Activated CD8-positive, alpha-beta T cell treated with anti-CD3 and anti-CD28 coated beads for 36 hours (primary cell): ENCODE data around the gene DECR2. TPM values are rescaled to one million over a fixed set of nuclear protein-coding genes. Genes with fewer than 3 reads are reported as not detected.

Experiments used
- ATAC-seq: fragments of 200-7000 bp; cut with Tn5 transposase; one replicate; pipeline ENCODE4 v1.10.0; 2021; ENCODE audit warnings: mild to moderate bottlenecking, moderate library complexity
- CTCF ChIA-PET: fragments of 350-600 bp; sonication (Branson Sonifier 250); formaldehyde crosslinking; loops from one replicate; lab custom pipeline; 2021; ENCODE audit warnings: antibody characterized with exemption; lab: Charles Lee
- POLR2A ChIA-PET: fragments of 350-600 bp; sonication (Branson Sonifier 250); formaldehyde crosslinking; loops from one replicate; lab custom pipeline; 2021; ENCODE audit warnings: antibody characterized with exemption; lab: Charles Lee
- DNase-seq: peaks from one replicate; pipeline ENCODE4 v3.0.0-alpha.2; 2020
- H3K27ac Mint-ChIP-seq: one replicate; pipeline ENCODE4 v1.8.0; 2021; ENCODE audit warnings: mild to moderate bottlenecking, mixed read lengths
- H3K27me3 Mint-ChIP-seq: one replicate; pipeline ENCODE4 v1.8.0; 2021; ENCODE audit warnings: mixed read lengths
- H3K36me3 Mint-ChIP-seq: one replicate; pipeline ENCODE4 v1.8.0; 2021; ENCODE audit warnings: low read depth, mixed read lengths
- H3K4me1 Mint-ChIP-seq: one replicate; pipeline ENCODE4 v1.8.0; 2021; ENCODE audit warnings: low read depth, mixed read lengths
- H3K4me3 Mint-ChIP-seq: one replicate; pipeline ENCODE4 v1.8.0; 2021; ENCODE audit warnings: mild to moderate bottlenecking, moderate library complexity, mixed read lengths
- H3K9me3 Mint-ChIP-seq: one replicate; pipeline ENCODE4 v1.8.0; 2021; ENCODE audit warnings: mixed read lengths
- CTCF ChIP-seq: fragments of 200-600 bp; IDR thresholded peaks from one replicate; pipeline ENCODE4 v1.8.0; 2022; ENCODE audit warnings: antibody characterized with exemption, mild to moderate bottlenecking
- intact Hi-C: fragments of 100-400 bp; cut with micrococcal nuclease; formaldehyde crosslinking; loops from one replicate; pipeline ENCODE4 v1.10.0; 2022
- total RNA-seq, 2 experiments: library from RNA; stranded (reverse); gene quantifications; one replicate each; pipeline ENCODE4 v1.2.3, GENCODE V29; 2021

Gene DECR2
- total RNA-seq, 2 experiments from 2014 or later, result 9.7 to 10.0 TPM

DNA sequence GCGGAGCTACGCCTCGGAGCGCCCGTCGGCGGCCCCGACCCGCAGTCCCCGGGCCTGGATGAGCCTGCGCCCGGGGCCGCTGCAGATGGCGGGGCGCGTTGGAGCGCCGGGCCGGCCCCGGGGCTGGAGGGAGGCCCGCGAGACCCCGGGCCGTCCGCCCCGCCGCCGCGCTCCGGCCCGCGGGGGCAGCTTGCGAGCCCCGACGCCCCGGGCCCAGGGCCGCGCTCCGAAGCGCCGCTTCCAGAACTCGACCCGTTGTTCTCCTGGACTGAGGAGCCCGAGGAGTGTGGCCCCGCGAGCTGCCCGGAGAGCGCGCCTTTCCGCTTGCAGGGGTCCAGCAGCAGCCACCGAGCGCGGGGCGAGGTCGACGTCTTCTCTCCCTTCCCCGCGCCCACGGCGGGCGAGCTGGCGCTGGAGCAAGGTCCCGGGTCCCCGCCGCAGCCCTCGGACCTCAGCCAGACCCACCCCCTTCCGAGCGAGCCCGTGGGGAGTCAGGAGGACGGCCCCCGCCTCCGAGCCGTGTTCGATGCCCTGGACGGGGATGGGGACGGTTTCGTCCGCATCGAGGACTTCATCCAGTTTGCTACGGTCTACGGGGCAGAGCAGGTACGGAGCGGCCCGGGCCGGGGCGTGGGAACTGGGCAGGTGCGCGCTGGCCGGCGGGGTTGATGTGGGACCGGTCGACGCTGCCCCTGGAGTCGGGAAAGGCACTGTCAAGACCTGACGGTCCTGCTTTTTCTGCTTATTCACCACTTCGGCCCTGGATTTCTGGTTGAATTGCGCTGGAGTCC is 24.6 kb downstream of the DECR2 start:
- Mint-ChIP-seq H3K4me1 (peaks cover 27% of the 10 kb centered on the region), H3K4me3 (peak overlapping the region; percentile 62), H3K36me3 (peaks cover 6% of the 10 kb centered on the region), H3K9me3 (no peaks in the 10 kb centered on the region), H3K27me3 (no peaks in the 10 kb centered on the region), H3K27ac (no peak overlapping the region)
- DNase-seq, result peak; percentile 13
- POLR2A ChIA-PET, result interaction anchor here (0.9 to 1.6 kb wide), 5 partner anchors 11 to 209 kb away, joined by 3 to 6 read pairs (median 3); partner anchors contain the start of gene METTL26
- CTCF ChIA-PET, result interaction anchor here (0.6 to 2.5 kb wide), 2 partner anchors 25 to 435 kb away, joined by 3 to 11 read pairs; partner anchors contain the start of gene DECR2
- intact Hi-C loops, result no loop called here
- no peak for ATAC-seq
- TF ChIP-seq CTCF, result no peak

DNA sequence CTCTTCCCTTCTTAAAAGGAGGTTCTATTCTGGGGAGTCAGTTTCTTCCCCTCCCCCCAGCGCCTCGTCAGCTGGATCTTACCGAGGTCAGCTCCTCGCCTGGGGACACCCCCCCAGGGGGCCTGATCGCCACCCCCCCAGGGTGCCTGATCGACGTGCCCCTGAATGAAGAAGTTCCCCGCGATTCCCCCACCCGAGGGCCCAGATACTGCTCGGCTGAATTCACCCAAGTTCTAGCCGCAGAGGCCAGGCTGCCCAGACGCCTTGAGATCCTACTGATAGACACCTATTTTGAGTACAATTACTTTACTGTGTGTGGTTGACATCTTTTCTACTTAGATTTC is 25.2 kb downstream of the DECR2 start:
- H3K4me3 Mint-ChIP-seq, result peak overlapping the region; percentile 62
- ChIA-PET CTCF (interaction anchor here (2.5 kb wide), 1 partner anchor 26 kb away, joined by 11 read pairs; the partner anchor contains the start of gene DECR2), POLR2A (interaction anchor here (0.9 to 1.6 kb wide), 4 partner anchors 11 to 209 kb away, joined by 3 to 6 read pairs (median 3); partner anchors contain the start of gene METTL26)
- peaks cover 6% of the 10 kb centered on the region for H3K36me3 Mint-ChIP-seq
- H3K27ac Mint-ChIP-seq, result no peak overlapping the region
- no peak for TF ChIP-seq CTCF
- ATAC-seq (no peak), DNase-seq (peak; percentile 20)
- no peaks in the 10 kb centered on the region for H3K9me3 Mint-ChIP-seq
- intact Hi-C loops, result no loop called here
- H3K4me1 Mint-ChIP-seq, result peaks cover 27% of the 10 kb centered on the region
- no peaks in the 10 kb centered on the region for H3K27me3 Mint-ChIP-seq

GRCh38 chr16:427250-427649 is 25.6 kb downstream of the DECR2 start:
- H3K4me3 Mint-ChIP-seq, result peak overlapping the region; percentile 62
- DNase-seq (no peak), ATAC-seq (no peak)
- intact Hi-C loops, result no loop called here
- no peak for TF ChIP-seq CTCF
- peaks cover 6% of the 10 kb centered on the region for H3K36me3 Mint-ChIP-seq
- ChIA-PET POLR2A (interaction anchor here (0.6 kb wide), 1 partner anchor 101 kb away, joined by 3 read pairs; no protein-coding TSS in a partner anchor), CTCF (no interaction called here)
- H3K27me3 Mint-ChIP-seq, result no peaks in the 10 kb centered on the region
- peaks cover 27% of the 10 kb centered on the region for H3K4me1 Mint-ChIP-seq
- no peak overlapping the region for H3K27ac Mint-ChIP-seq
- no peaks in the 10 kb centered on the region for H3K9me3 Mint-ChIP-seq

DNA sequence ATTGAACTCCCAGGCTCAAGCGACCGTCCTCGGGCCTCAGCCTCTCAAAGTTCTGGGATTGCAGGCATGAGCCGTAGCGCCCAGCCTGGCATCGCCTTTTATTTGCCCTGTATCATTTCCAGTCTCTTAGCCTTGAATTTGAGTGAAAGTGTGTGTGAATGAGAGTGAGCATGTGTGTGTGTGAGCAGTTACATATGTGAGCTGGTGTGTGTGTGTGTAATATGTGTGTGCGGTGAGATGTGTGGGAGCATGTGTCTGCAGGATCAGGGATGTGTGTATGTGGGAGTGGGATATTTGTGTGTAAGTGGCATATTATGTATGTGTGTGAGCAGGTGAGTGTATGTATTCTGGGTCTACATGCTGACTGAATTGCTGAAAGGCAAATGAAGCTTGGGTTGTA is 29.2 kb downstream of the DECR2 start:
- Mint-ChIP-seq H3K9me3 (no peaks in the 10 kb centered on the region), H3K27me3 (no peaks in the 10 kb centered on the region), H3K4me3 (no peak overlapping the region), H3K27ac (no peak overlapping the region), H3K36me3 (peaks cover 6% of the 10 kb centered on the region), H3K4me1 (peaks cover 22% of the 10 kb centered on the region)
- ChIA-PET CTCF (no interaction called here), POLR2A (interaction anchor here (0.6 to 0.7 kb wide), 2 partner anchors 38 to 118 kb away, joined by 3 read pairs; no protein-coding TSS in a partner anchor)
- intact Hi-C loops, result no loop called here
- no peak for TF ChIP-seq CTCF
- DNase-seq, result no peak
- no peak for ATAC-seq

GRCh38 chr16:440627-441026 is 38.9 kb downstream of the DECR2 start:
- H3K27ac Mint-ChIP-seq, result no peak overlapping the region
- CTCF ChIA-PET, result no interaction called here
- H3K9me3 Mint-ChIP-seq, result no peaks in the 10 kb centered on the region
- no peaks in the 10 kb centered on the region for H3K27me3 Mint-ChIP-seq
- no peak for DNase-seq
- no peak overlapping the region for H3K4me3 Mint-ChIP-seq
- POLR2A ChIA-PET, result no interaction called here
- no peaks in the 10 kb centered on the region for H3K4me1 Mint-ChIP-seq
- ATAC-seq, result no peak
- peaks cover 3% of the 10 kb centered on the region for H3K36me3 Mint-ChIP-seq
- TF ChIP-seq CTCF, result no peak
- intact Hi-C loops, result no loop called here
